OCI-LY3 (cell line): ENCODE measurements around the gene TUNAR.

Experiments
- CTCF ChIP-seq: fragments of 200-600, 300-600 bp; sonication (generic); IDR thresholded peaks from 2 replicates; pipeline ENCODE4 v1.5.1; 2014; ENCODE audit warnings: antibody characterized with exemption, low read length, low read depth
- EZH2phosphoT487 ChIP-seq: fragments of 200-600 bp; shearing (Covaris generic); IDR thresholded peaks from 2 replicates; pipeline ENCODE4 v1.6.1; 2018; ENCODE audit warnings: antibody characterized with exemption, mixed run types, low read depth

- TF ChIP-seq CTCF (no peak), EZH2phosphoT487 (no peak)
Observed at GRCh38 chr14:95928751-95929150, 52.1 kb downstream of the TUNAR start.
